ENCODE measurements around the gene GLIPR1L2. TPM values are rescaled to one million over a fixed set of nuclear protein-coding genes. Genes with fewer than 3 reads are reported as not detected.
"Not testable (repeated sequence)": the region's sequence is repeated elsewhere in the genome, so short reads cannot be mapped to it uniquely, and the experiment has no call there.

Gene GLIPR1L2
- total RNA-seq, 1 donor from 2014 or later, result 0.40 TPM

DNA sequence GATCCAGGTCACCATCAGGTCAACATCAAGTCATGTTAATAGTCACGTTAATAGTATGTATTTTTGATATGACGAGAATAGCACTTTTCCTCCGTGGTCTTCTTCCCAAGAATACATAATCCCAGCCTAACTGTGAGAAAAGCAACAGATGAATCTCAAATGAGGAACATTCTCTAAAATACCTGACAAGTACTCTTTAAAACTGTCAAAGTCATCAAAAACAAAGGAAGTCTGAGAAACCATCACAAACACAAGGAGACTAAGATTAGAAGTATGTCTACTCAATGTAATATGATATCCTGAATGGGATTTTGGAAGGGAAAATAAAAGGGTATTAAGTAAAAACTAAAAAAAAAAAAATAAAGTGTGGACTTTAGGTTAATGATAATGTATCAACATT lies 52.8 kb downstream of the GLIPR1L2 start:
- Mint-ChIP-seq H3K27me3 (ENCODE audit: low read depth) (no peaks in the 10 kb centered on the region), H3K36me3 (ENCODE audit: low read depth) (no peaks in the 10 kb centered on the region), H3K27ac (ENCODE audit: unreplicated experiment) (no peak overlapping the region), H3K4me3 (no peak overlapping the region), H3K4me1 (no peaks in the 10 kb centered on the region), H3K9me3 (peaks cover 10% of the 10 kb centered on the region)
- no peak for TF ChIP-seq CTCF (conservative IDR thresholded peaks at IDR 0.05)
- DNase-seq (ENCODE audit: low read depth, low spot score), result no peak

GRCh38 chr12:75444429-75445136 lies 53.7 kb downstream of the GLIPR1L2 start:
- Mint-ChIP-seq H3K4me1 (no peaks in the 10 kb centered on the region), H3K27ac (ENCODE audit: unreplicated experiment) (peak overlapping the region; percentile 51), H3K36me3 (ENCODE audit: low read depth) (no peaks in the 10 kb centered on the region), H3K4me3 (no peak overlapping the region), H3K9me3 (peaks cover 5% of the 10 kb centered on the region), H3K27me3 (ENCODE audit: low read depth) (no peaks in the 10 kb centered on the region)
- TF ChIP-seq CTCF (conservative IDR thresholded peaks at IDR 0.05), result no peak
- no peak for DNase-seq (ENCODE audit: low read depth, low spot score)

DNA sequence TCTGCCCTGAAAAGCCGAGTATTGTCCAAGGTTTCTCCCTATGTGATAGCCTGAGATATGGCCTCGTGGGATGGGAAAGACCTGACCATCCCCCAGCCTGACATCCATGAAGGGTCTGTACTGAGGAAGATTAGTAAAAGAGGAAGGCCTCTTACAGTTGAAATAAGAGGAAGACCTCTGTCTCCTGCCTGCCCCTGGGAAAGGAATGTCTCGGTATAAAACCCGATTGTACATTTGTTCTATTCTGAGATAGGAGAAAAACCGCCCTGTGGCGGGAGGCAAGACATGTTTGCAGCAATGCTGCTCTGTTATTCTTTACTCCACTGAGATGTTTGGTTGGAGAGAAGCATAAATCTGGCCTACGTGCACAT lies 54.2 kb downstream of the GLIPR1L2 start:
- not testable (repeated sequence) for H3K36me3 Mint-ChIP-seq (ENCODE audit: low read depth); H3K4me1 Mint-ChIP-seq; H3K27ac Mint-ChIP-seq (ENCODE audit: unreplicated experiment); H3K4me3 Mint-ChIP-seq; H3K27me3 Mint-ChIP-seq (ENCODE audit: low read depth); H3K9me3 Mint-ChIP-seq; DNase-seq (ENCODE audit: low read depth, low spot score)

GRCh38 chr12:75446857-75447256 lies 56.0 kb downstream of the GLIPR1L2 start:
- Mint-ChIP-seq H3K9me3 (no peaks in the 10 kb centered on the region), H3K4me3 (no peak overlapping the region), H3K27me3 (ENCODE audit: low read depth) (no peaks in the 10 kb centered on the region), H3K4me1 (no peaks in the 10 kb centered on the region), H3K36me3 (ENCODE audit: low read depth) (no peaks in the 10 kb centered on the region), H3K27ac (ENCODE audit: unreplicated experiment) (no peak overlapping the region)
- no peak for TF ChIP-seq CTCF (conservative IDR thresholded peaks at IDR 0.05)
- DNase-seq (ENCODE audit: low read depth, low spot score), result no peak

DNA sequence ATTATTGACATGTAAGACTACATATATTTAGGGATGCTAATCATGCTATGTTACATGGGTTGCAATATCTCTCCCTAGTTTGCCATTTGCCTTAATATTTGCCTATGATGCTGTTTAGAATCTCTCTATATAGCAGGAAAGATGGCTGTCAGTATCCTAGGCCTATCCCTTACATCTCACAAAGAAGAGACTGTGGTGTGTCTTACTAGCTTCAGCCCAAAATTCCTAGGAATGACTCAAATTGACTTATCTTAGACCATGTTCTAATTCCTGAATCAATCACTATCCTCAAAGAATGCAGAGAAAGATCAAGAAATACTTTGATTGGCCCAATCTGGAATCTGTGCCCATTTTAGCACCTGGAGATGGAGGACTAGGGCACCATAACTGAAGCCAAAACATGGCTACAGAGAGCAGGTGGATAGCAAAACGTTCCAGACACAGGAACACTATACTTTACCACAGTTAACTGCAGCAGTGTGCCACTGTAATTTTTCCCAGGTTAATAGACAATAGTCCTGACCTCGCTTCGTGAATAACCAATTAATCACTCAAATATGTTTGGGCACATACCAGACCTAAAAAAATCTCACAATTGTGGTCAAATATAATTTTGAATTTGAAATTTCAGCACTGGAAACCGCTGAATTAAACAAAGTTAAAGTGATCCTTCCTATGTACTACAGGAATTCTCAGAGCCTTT lies 57.0 kb downstream of the GLIPR1L2 start:
- Mint-ChIP-seq H3K36me3 (ENCODE audit: low read depth) (no peaks in the 10 kb centered on the region), H3K27ac (ENCODE audit: unreplicated experiment) (no peak overlapping the region), H3K4me3 (no peak overlapping the region), H3K4me1 (no peaks in the 10 kb centered on the region), H3K27me3 (ENCODE audit: low read depth) (no peaks in the 10 kb centered on the region), H3K9me3 (no peaks in the 10 kb centered on the region)
- TF ChIP-seq CTCF (conservative IDR thresholded peaks at IDR 0.05), result no peak
- DNase-seq (ENCODE audit: low read depth, low spot score), result no peak

DNA sequence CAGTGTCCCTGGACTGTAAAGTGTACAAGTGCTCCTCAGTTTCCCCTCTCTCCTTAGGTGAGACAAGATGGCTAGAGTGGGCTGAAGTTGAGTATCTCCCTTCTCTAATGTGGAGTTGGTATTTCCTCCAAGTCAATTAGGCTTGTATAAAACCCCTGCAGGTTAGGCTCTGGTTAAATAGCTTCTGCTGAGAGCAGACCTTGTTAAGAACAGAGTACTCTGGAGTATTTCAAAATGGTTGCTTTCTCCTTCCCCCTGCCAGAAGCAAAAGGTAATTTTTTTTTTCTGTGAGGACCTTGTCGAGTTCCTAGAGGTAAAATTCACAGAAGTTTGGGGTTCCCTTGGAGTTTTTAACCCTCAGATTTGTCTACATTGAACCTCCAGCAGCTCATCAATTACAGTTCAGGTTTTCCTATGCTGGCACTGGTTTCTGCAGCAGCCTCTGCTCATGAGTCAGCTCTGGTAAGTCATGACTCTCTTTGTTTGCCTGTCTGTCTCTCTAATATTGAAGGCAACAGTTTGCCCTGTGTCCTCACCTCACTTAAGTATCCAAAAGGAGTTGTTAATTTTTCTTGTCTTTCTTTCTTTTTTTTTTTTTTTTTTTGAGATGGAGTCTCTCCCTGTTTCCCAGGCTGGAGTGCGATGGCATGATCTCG lies 61.9 kb downstream of the GLIPR1L2 start:
- no peaks in the 10 kb centered on the region for H3K36me3 Mint-ChIP-seq (ENCODE audit: low read depth)
- H3K27ac Mint-ChIP-seq (ENCODE audit: unreplicated experiment), result no peak overlapping the region
- H3K27me3 Mint-ChIP-seq (ENCODE audit: low read depth), result no peaks in the 10 kb centered on the region
- H3K9me3 Mint-ChIP-seq, result peaks cover 7% of the 10 kb centered on the region
- no peak for TF ChIP-seq CTCF (conservative IDR thresholded peaks at IDR 0.05)
- H3K4me3 Mint-ChIP-seq, result no peak overlapping the region
- no peak for DNase-seq (ENCODE audit: low read depth, low spot score)
- H3K4me1 Mint-ChIP-seq, result peaks cover 5% of the 10 kb centered on the region
